Right lobe of liver (tissue), 4 donors: ENCODE measurements around the gene STK24.

Experiments
- POLR2A ChIP-seq: fragments of 450-650 bp; IDR thresholded peaks from one replicate; pipeline ENCODE4 v1.6.1; 2017; ENCODE audit warnings: antibody characterized with exemption, mild to moderate bottlenecking
- TF ChIP-seq, protein P1 (sequence below), 4 donors: fragments of 200-600 bp in 3 of 4; fragments of 450-650 bp in 1 of 4; IDR thresholded peaks; one replicate each; pipeline versions ENCODE4 v1.5.1 to v1.8.0; 2016 to 2022; ENCODE audit warnings: antibody characterized with exemption in 4 of 4, mild to moderate bottlenecking in 2 of 4
- donor health status: DM: no; HTN: no; CAD: no.
- donor health status: DM: no; HTN: no; CAD: no.
- donor health status: DM: no; HTN: yes; CAD: no.

DNA sequence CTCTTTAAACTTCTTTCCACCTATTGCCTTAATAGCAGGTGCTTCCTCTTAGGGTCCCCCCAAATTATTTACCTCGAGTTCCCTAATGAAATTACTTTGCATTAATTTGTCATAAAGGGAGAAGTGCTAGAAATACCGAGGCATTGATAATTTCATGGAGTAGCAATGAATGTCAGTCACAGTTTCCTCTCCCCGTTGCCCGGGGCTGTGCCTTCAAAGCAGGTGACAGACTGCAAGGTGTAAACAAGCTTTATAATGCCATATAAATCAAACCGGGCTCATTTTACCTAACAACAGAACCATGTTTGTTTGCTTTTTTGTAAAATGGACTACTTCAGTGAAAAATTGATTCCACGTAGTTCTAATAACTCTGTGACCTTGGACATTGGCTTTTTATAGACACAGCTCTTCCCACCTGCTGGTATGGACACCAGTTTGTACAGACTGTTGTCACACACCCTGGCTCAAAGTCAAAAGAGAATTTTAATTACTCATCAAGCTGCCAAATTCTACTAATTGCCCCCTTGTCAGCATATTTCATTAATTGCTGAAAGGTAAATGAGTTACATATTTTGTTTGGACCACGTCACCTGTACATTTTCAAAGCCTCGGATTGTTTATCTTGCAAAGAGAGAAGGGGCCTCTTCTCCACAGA, 171.1 kb downstream of the STK24 start:
- TF ChIP-seq, protein P1, sequence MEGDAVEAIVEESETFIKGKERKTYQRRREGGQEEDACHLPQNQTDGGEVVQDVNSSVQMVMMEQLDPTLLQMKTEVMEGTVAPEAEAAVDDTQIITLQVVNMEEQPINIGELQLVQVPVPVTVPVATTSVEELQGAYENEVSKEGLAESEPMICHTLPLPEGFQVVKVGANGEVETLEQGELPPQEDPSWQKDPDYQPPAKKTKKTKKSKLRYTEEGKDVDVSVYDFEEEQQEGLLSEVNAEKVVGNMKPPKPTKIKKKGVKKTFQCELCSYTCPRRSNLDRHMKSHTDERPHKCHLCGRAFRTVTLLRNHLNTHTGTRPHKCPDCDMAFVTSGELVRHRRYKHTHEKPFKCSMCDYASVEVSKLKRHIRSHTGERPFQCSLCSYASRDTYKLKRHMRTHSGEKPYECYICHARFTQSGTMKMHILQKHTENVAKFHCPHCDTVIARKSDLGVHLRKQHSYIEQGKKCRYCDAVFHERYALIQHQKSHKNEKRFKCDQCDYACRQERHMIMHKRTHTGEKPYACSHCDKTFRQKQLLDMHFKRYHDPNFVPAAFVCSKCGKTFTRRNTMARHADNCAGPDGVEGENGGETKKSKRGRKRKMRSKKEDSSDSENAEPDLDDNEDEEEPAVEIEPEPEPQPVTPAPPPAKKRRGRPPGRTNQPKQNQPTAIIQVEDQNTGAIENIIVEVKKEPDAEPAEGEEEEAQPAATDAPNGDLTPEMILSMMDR (IDR thresholded peaks at IDR 0.05) = no peak
- TF ChIP-seq POLR2A = no peak
